Mammary epithelial cell (primary cell): Measurements from ENCODE around the gene NUTM1.

ENCODE experiments used
- EZH2 ChIP-seq: IDR thresholded peaks from 2 replicates; pipeline ENCODE4 v1.6.1; 2012; ENCODE audit warnings: low read length, inconsistent platforms, borderline replicate concordance
- TF ChIP-seq, protein P1 (sequence below), 2 donors: IDR thresholded peaks in 1 of 2; conservative IDR thresholded peaks in 1 of 2; 2 replicates each; pipeline ENCODE4 v1.5.1; 2011 to 2012; ENCODE audit warnings: inconsistent platforms in 2 of 2, low read length in 2 of 2, mild to moderate bottlenecking in 2 of 2, control low read depth in 1 of 2, low read depth in 1 of 2; ENCODE audit not compliant: insufficient read depth in 1 of 2; ENCODE audit errors: extremely low read depth in 1 of 2

DNA sequence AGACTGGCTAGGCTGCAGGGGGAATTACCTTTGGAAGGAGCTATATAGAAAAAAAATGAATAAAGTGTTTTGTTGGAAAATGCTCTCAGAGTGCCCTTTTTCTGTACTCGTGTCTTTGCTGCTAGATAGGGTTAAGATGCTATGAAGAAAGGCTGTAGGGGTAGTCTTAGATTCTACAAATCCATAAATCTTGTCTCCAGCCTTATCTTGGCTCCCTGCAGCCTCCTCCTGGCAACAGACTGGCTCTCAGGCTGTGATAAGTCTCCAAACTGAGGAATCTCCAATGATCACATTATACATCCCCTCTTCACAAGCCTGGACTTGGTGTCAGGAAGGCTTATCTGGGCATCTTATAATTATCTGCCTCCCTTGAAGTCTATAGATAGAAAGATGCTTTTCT, 14.5 kb downstream of the NUTM1 start:
- TF ChIP-seq, protein P1, sequence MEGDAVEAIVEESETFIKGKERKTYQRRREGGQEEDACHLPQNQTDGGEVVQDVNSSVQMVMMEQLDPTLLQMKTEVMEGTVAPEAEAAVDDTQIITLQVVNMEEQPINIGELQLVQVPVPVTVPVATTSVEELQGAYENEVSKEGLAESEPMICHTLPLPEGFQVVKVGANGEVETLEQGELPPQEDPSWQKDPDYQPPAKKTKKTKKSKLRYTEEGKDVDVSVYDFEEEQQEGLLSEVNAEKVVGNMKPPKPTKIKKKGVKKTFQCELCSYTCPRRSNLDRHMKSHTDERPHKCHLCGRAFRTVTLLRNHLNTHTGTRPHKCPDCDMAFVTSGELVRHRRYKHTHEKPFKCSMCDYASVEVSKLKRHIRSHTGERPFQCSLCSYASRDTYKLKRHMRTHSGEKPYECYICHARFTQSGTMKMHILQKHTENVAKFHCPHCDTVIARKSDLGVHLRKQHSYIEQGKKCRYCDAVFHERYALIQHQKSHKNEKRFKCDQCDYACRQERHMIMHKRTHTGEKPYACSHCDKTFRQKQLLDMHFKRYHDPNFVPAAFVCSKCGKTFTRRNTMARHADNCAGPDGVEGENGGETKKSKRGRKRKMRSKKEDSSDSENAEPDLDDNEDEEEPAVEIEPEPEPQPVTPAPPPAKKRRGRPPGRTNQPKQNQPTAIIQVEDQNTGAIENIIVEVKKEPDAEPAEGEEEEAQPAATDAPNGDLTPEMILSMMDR (conservative IDR thresholded peaks at IDR 0.05 in 1 of 2, IDR thresholded peaks at IDR 0.05 in 1 of 2; ENCODE audit: extremely low read depth in 1 of 2, insufficient read depth in 1 of 2, low read depth in 1 of 2, low read length in 2 of 2) = no peak
- TF ChIP-seq EZH2 = no peak
